GM23338 (cell line): Measurements from ENCODE around the gene A4GNT.

Experiments
- CREB1 ChIP-seq: fragments of 250-450 bp; sonication (Bioruptor Pico); IDR thresholded peaks from 2 replicates; pipeline ENCODE4 v1.5.0; 2020; ENCODE audit warnings: low read depth, mild to moderate bottlenecking, moderate library complexity
- CTCF ChIP-seq, 2 experiments: fragments of 200-600 bp in 1 of 2; sonication (generic) in 1 of 2; conservative IDR thresholded peaks; 2 replicates each; pipeline versions ENCODE4 v1.5.1 to v1.6.1; 2016 to 2017; ENCODE audit warnings: antibody characterized with exemption in 2 of 2, low read depth in 2 of 2, mild to moderate bottlenecking in 2 of 2, moderate library complexity in 1 of 2
- EZH2 ChIP-seq: fragments of 200-600 bp; sonication (generic); IDR thresholded peaks from one replicate; pipeline ENCODE4 v1.8.0; 2017; ENCODE audit warnings: antibody characterized with exemption, mild to moderate bottlenecking, low read depth; ENCODE audit not compliant: unreplicated experiment
- EZH2phosphoT487 ChIP-seq: fragments of 200-600 bp; sonication (generic); IDR thresholded peaks from one replicate; pipeline ENCODE4 v1.8.1; 2018; ENCODE audit warnings: antibody characterized with exemption; ENCODE audit not compliant: unreplicated experiment
- JUNB ChIP-seq: IDR thresholded peaks from one replicate; pipeline ENCODE4 v1.6.1; 2016; ENCODE audit warnings: antibody characterized with exemption; ENCODE audit not compliant: unreplicated experiment
- POLR2AphosphoS5 ChIP-seq: IDR thresholded peaks from 2 replicates; pipeline ENCODE4 v1.6.1; 2016; ENCODE audit warnings: antibody characterized with exemption, low read depth
- REST ChIP-seq: IDR thresholded peaks from one replicate; pipeline ENCODE4 v1.6.1; 2018; ENCODE audit warnings: antibody characterized with exemption; ENCODE audit not compliant: unreplicated experiment
- STAT1 ChIP-seq: IDR thresholded peaks from one replicate; pipeline ENCODE4 v1.6.1; 2016; ENCODE audit warnings: antibody characterized with exemption; ENCODE audit not compliant: unreplicated experiment
- ZNF114 ChIP-seq: fragments of 250-450 bp; sonication (Bioruptor Pico); IDR thresholded peaks from 2 replicates; pipeline ENCODE4 v1.5.0; 2020; ENCODE audit warnings: mild to moderate bottlenecking, moderate library complexity
- ZNF331 ChIP-seq: fragments of 250-450 bp; sonication (Bioruptor Pico); IDR thresholded peaks from 2 replicates; pipeline ENCODE4 v1.5.0; 2020; ENCODE audit warnings: low read depth, mild to moderate bottlenecking, moderate library complexity
- ZNF462 ChIP-seq: fragments of 250-450 bp; sonication (Bioruptor Pico); IDR thresholded peaks from 2 replicates; pipeline ENCODE4 v1.5.0; 2020; ENCODE audit warnings: mild to moderate bottlenecking, moderate library complexity

- TF ChIP-seq CTCF (conservative IDR thresholded peaks at IDR 0.05; ENCODE audit: low read depth in 2 of 2) (peak; percentile 65 to 81), EZH2 (no peak), POLR2AphosphoS5 (no peak), EZH2phosphoT487 (no peak), REST (no peak), JUNB (no peak), STAT1 (no peak), ZNF462 (CRISPR knock-in tag) (no peak), CREB1 (no peak), ZNF331 (no peak), ZNF114 (no peak)
Measured at GRCh38 chr3:138180375-138181029, 48.3 kb upstream of the A4GNT start.
